HCT116 (cell line): ENCODE data around the gene ENKD1.
"Not testable (repeated sequence)": the region's sequence is repeated elsewhere in the genome, so short reads cannot be mapped to it uniquely, and the experiment has no call there.

Source experiments
- EGR1 ChIP-seq: IDR thresholded peaks from 2 replicates; pipeline ENCODE4 v1.6.1; 2012; ENCODE audit warnings: low read depth
- ELF1 ChIP-seq: IDR thresholded peaks from 2 replicates; pipeline ENCODE4 v1.6.1; 2012; ENCODE audit warnings: low read depth, borderline replicate concordance
- EZH2 ChIP-seq: fragments of 200-600 bp; sonication (generic); IDR thresholded peaks from 2 replicates; pipeline ENCODE4 v1.6.1; 2017; ENCODE audit warnings: antibody characterized with exemption, mixed run types
- POLR2A ChIP-seq: IDR thresholded peaks from 2 replicates; pipeline ENCODE4 v1.7.0; 2011; ENCODE audit warnings: borderline replicate concordance; ENCODE audit not compliant: insufficient read depth, insufficient read length; ENCODE audit errors: extremely low read depth
- POLR2AphosphoS5 ChIP-seq: IDR thresholded peaks from 2 replicates; pipeline ENCODE4 v1.6.1; 2011; ENCODE audit warnings: mild to moderate bottlenecking, low read depth, low read length, moderate library complexity
- RAD21 ChIP-seq: IDR thresholded peaks from 2 replicates; pipeline ENCODE4 v1.6.1; 2012; ENCODE audit warnings: low read depth, mild to moderate bottlenecking
- SIN3A ChIP-seq: IDR thresholded peaks from 2 replicates; pipeline ENCODE4 v1.6.1; 2012; ENCODE audit warnings: low read depth
- TCF7L2 ChIP-seq: IDR thresholded peaks from 2 replicates; pipeline ENCODE4 v1.7.0; 2011; ENCODE audit warnings: borderline replicate concordance, inconsistent platforms; ENCODE audit not compliant: insufficient read depth, insufficient read length; ENCODE audit errors: extremely low read depth
- YY1 ChIP-seq: IDR thresholded peaks from 2 replicates; pipeline ENCODE4 v1.6.1; 2011; ENCODE audit warnings: low read length, low read depth, moderate library complexity, mild to moderate bottlenecking; ENCODE audit not compliant: insufficient replicate concordance; ENCODE audit errors: extremely low read depth
- TF ChIP-seq, protein P1 (sequence below), 3 experiments: fragments of 200-600 bp in 1 of 3; sonication (generic) in 1 of 3; IDR thresholded peaks in 2 of 3; conservative IDR thresholded peaks in 1 of 3; 2 replicates each; pipeline ENCODE4 v1.5.1; 2012 to 2017; ENCODE audit warnings: low read depth in 2 of 3, low read length in 2 of 3, antibody characterized with exemption in 1 of 3, borderline replicate concordance in 1 of 3, control low read depth in 1 of 3, mild to moderate bottlenecking in 1 of 3, mixed read lengths in 1 of 3, mixed run types in 1 of 3, moderate library complexity in 1 of 3; ENCODE audit not compliant: insufficient read depth in 1 of 3
- TF ChIP-seq, protein P2 (sequence below): IDR thresholded peaks from 2 replicates; pipeline ENCODE4 v1.6.1; 2012; ENCODE audit warnings: low read depth
- TF ChIP-seq, protein P3 (sequence below): IDR thresholded peaks from 2 replicates; pipeline ENCODE4 v1.6.1; 2011; ENCODE audit warnings: mild to moderate bottlenecking, low read length, moderate library complexity; ENCODE audit not compliant: insufficient replicate concordance; ENCODE audit errors: extremely low read depth

DNA sequence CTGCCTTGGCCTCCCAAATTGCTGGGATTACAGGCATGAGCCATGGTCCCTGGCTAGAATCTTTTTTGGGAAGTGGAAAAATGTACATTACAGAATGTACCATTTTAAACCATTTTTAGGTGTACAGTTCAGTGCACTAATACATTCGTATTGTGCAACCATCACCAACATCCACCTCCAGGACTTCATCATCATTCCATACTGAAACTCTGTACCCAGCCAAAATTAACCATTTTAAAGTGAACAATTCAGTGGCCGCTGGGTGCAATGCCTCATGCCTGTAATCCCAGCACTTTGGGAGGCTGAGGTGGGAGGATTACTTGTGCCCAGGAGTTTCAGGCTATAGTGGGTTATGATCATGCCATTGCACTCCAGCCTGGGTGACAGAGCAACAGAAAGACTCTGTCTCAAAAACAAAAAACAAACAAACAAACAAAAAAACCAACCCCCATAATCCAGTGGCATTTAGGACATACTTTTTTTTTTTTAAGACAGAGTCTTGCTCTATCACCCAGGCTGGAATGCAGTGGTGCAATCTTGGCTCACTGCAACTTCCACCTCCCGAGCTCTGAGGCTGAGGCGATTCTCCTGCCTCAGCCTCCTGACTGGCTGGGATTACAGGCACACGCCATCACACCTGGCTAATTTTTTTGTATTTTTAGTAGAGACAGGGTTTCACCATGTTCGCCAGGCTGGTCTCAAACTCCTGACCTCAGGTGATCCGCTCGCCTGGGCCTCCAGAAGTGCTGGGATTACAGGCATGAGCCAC, 27.2 kb upstream of the ENKD1 start:
- TF ChIP-seq, protein P1, sequence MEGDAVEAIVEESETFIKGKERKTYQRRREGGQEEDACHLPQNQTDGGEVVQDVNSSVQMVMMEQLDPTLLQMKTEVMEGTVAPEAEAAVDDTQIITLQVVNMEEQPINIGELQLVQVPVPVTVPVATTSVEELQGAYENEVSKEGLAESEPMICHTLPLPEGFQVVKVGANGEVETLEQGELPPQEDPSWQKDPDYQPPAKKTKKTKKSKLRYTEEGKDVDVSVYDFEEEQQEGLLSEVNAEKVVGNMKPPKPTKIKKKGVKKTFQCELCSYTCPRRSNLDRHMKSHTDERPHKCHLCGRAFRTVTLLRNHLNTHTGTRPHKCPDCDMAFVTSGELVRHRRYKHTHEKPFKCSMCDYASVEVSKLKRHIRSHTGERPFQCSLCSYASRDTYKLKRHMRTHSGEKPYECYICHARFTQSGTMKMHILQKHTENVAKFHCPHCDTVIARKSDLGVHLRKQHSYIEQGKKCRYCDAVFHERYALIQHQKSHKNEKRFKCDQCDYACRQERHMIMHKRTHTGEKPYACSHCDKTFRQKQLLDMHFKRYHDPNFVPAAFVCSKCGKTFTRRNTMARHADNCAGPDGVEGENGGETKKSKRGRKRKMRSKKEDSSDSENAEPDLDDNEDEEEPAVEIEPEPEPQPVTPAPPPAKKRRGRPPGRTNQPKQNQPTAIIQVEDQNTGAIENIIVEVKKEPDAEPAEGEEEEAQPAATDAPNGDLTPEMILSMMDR (IDR thresholded peaks at IDR 0.05 in 2 of 3, conservative IDR thresholded peaks at IDR 0.05 in 1 of 3; ENCODE audit: borderline replicate concordance in 1 of 3, insufficient read depth in 1 of 3, low read depth in 2 of 3, low read length in 2 of 3), result not testable (repeated sequence)
- not testable (repeated sequence) for TF ChIP-seq EZH2, POLR2A, POLR2AphosphoS5, ELF1, YY1, RAD21, TCF7L2, SIN3A, EGR1
- TF ChIP-seq, protein P2, sequence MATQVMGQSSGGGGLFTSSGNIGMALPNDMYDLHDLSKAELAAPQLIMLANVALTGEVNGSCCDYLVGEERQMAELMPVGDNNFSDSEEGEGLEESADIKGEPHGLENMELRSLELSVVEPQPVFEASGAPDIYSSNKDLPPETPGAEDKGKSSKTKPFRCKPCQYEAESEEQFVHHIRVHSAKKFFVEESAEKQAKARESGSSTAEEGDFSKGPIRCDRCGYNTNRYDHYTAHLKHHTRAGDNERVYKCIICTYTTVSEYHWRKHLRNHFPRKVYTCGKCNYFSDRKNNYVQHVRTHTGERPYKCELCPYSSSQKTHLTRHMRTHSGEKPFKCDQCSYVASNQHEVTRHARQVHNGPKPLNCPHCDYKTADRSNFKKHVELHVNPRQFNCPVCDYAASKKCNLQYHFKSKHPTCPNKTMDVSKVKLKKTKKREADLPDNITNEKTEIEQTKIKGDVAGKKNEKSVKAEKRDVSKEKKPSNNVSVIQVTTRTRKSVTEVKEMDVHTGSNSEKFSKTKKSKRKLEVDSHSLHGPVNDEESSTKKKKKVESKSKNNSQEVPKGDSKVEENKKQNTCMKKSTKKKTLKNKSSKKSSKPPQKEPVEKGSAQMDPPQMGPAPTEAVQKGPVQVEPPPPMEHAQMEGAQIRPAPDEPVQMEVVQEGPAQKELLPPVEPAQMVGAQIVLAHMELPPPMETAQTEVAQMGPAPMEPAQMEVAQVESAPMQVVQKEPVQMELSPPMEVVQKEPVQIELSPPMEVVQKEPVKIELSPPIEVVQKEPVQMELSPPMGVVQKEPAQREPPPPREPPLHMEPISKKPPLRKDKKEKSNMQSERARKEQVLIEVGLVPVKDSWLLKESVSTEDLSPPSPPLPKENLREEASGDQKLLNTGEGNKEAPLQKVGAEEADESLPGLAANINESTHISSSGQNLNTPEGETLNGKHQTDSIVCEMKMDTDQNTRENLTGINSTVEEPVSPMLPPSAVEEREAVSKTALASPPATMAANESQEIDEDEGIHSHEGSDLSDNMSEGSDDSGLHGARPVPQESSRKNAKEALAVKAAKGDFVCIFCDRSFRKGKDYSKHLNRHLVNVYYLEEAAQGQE, result not testable (repeated sequence)
- TF ChIP-seq, protein P3, sequence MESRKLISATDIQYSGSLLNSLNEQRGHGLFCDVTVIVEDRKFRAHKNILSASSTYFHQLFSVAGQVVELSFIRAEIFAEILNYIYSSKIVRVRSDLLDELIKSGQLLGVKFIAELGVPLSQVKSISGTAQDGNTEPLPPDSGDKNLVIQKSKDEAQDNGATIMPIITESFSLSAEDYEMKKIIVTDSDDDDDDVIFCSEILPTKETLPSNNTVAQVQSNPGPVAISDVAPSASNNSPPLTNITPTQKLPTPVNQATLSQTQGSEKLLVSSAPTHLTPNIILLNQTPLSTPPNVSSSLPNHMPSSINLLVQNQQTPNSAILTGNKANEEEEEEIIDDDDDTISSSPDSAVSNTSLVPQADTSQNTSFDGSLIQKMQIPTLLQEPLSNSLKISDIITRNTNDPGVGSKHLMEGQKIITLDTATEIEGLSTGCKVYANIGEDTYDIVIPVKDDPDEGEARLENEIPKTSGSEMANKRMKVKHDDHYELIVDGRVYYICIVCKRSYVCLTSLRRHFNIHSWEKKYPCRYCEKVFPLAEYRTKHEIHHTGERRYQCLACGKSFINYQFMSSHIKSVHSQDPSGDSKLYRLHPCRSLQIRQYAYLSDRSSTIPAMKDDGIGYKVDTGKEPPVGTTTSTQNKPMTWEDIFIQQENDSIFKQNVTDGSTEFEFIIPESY, result not testable (repeated sequence)
